GM21515 (cell line): Measurements from ENCODE around the gene UBXN2A.
"Not testable (repeated sequence)": the region's sequence is repeated elsewhere in the genome, so short reads cannot be mapped to it uniquely, and the experiment has no call there.

Experiments used
- ATAC-seq: cut with Tn5 transposase; IDR thresholded peaks from one replicate; pipeline ENCODE4 v1.9.1; 2021; ENCODE audit not compliant: unreplicated experiment

Gene UBXN2A

DNA sequence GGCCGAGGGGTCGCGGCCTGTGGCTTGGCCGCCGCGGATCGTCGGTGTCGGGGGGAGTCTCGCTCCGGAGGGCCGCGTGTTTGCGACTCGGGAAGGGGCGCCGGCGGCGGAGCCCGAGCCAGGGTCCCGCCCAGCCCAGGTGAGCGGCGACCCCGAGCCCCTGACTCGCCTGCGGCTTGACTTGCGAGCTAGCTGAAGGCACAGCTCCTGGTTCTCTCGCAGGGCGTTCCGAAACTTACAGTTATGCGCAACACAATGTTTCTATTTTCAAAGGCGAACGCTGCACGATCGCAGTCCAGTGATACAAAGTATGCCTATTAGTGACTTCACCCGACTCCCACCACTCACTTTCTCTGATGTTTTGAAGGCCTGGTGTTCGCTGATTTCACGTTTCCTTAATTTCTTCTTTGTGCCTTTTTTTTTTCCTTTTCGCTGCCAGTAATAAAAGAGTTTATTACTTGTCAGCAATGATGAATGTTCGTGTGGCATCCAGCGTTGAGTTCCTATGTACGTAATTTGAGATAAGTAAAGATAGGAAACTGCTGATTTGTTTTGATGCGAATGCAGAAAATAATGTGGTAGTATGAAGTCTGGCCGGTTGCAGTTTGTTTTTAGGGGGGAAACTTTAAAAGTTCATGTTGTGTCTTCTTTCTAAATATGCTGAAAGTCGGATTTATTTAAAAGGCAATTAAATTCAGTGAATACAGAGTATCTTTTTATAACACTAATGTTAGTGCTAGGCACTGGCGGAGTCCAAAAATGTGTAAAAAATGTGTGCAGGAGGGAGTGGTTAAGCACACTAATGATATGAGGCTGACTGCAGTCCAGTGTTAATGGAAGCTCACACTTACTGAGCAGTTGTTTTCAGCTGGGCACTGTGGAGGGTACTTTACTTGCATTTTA, 706 bp downstream of the UBXN2A start:
- ATAC-seq, result peak; percentile 57

DNA sequence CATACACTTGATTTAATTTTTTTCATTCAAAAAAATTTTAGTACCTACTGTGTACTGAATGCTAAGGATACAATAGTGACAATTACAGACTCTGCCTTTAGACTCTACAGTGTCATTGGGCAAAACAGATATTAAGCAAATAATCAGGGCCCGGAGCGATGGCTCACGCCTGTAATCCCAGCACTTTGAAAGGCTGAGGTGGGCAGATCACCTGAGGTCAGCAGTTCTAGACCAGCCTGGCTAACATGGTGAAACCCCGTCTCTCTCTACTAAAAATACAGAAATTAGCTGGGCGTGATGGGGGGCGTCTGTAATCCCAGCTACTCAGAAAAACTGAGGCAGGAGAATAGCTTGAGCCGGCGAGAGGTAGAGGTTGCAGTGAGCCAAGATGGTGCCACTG, 1.4 kb downstream of the UBXN2A start:
- no peak for ATAC-seq

DNA sequence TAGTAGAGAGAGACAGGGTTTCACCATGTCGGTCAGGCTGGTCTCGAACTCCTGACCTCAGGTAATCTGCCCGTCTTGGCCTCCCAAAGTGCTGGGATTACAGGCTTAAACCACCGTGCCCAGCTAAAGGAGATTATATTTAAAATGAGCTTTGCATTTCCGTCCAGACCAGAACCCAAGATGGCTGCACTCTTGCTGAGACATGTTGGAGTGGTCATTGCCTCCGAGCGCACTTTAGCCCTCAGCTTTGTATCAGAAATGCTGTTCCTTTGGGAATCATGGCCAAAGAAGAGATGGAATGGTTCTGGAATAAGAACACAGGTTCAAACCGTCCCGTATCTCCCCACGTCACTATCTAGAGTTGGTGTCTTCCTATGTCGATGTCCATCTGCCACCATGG, 3.4 kb downstream of the UBXN2A start:
- ATAC-seq, result no peak

DNA sequence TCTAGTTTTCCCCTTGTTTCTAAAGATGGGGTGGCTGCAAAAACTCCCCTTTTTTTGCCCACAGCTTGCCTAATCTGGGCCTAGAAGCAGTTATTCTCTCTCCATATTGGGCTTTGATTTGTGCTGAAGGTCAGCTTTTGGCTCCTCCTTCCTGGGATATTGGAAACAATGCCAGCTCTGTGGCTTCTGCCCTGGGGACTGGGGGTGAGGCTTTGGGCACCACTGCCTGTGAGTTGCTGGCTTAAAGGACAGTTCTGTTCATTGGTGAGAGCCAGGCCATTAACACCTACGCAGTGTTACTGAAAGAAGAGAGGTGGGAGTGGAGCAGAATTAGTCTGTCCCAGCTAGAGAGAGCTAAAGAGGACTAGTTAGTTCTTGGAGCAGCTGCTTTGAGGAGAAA, 4.3 kb downstream of the UBXN2A start:
- no peak for ATAC-seq

- ATAC-seq, result no peak
These were observed 4.7 kb downstream of the UBXN2A start for GRCh38 chr2:23944976-23945375.

DNA sequence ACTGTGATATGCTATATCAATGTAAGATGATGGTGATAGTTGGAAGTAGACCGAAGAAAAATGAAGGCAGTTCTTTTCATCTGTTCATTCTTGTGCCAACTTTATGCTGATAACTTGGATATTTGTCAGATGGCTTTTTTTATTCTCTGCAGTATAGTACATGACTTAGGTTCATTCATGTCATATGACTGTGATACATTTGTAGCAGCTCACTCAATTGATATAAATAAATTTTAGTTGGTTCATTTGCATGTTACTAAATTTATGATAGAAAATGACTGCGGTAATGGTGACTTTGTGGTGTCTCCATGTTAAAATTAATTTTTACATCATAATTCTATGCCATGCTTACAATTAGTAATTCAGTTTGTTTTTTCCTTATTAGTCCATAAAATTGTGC, 7.1 kb downstream of the UBXN2A start:
- no peak for ATAC-seq

DNA sequence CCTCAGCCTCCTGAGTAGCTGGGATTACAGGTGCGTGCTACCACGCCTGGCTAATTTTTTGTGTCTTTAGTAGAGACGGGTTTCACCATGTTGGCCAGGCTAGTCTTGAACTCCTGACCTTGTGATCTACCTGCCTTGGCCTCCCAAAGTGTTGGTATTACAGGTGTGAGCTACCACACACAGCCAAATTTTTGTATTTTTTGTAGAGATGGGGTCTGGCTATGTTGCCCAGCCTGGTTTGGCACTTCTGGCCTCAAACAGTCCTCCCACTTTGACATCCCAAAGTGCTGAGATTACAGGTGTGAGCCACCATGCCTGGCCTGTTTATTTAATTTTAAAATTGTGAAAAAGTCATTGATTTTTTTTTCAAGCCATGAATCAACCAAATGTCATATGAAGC, 12.3 kb downstream of the UBXN2A start:
- not testable (repeated sequence) for ATAC-seq

DNA sequence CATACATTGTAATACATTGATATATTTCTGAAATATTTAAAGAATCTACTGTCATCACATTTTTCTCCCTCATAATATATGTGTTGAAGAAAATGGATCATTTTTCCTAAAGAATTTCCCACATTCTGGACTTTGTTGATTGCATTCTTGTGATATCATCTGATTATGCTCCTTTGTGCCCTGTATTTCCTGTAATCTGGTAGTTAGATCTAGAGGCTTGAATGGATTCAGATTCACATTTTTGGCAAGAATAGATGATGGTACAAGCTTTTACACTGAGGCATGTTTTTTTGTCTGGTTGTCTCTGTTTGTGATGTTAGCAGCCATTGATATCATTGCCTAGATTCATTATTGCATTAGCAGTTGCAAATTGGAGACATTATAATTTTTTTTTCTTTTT, 13.4 kb downstream of the UBXN2A start:
- ATAC-seq, result no peak

DNA sequence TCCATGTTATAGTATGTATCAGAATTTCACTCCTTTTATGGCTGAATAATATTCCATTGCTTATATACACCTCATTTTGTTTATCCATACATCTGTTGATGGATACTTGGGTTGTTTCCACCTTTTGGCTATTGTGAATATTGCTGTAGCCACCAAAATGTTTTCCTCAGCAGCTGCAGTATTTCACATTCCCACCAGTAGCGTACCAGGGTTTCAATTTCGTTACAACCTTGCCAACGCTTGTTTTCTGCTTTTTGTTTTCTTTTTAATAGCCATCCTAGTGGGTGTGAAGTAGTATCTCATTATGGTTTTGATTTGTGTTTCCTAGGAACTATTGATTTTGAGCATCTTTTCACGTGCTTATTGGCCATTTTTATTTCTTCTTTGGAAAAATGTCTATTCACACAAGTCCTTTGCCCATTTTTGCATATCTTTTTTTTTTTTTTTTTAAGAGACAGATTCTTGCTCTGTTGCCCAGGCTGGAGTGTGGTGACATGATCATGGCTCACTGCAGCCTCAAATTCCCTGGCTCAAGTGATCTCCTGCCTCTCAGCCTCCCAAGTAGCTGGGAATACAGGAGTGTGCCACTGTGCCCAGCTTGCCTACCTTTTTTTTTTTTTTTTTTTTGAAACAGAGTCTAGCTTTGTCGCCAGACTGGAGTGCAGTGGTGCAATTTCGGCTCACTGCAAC, 14.2 kb downstream of the UBXN2A start:
- no peak for ATAC-seq

DNA sequence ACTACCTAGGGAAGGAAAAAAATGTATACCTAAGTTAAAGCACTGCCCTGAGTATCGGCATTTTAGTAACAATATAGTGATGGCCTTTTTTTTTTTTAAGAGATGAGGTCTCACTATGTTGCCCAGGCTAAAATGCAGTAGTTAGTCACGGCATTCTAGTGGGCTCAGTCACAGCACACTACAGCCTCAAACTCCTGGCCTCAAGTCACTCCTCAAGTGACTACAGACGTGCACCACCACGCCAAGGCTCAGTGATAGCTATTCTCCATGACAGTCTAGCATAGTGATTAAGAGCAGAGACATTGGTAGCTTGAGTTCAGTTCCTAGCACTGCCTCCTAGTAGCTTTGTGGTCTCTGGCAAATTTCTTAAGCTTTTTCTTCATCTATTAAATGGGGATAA, 27.6 kb downstream of the UBXN2A start:
- no peak for ATAC-seq

- ATAC-seq, result no peak
These were observed 36.6 kb downstream of the UBXN2A start for GRCh38 chr2:23976883-23977282.

- no peak for ATAC-seq
These were observed 48.1 kb downstream of the UBXN2A start for GRCh38 chr2:23988371-23988770.

DNA sequence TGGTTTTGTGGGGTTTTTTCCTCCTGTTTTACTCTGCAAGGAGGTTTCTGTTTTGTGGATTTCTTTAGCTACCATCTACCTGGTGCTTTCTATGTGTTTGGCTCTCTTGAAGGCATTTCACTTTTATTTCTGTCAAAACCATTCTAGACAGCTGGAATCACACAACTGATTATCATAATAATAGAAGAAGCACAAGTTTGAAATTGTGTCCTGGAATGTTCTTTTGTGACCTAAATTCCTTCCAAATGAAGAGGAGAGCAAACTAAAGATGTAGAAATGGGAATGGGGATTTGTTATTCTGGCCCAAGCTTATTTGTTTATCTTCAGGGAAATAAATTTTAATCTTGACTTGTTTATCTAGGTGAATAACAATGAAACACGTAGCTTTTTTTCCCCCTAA, 52.7 kb downstream of the UBXN2A start:
- no peak for ATAC-seq

DNA sequence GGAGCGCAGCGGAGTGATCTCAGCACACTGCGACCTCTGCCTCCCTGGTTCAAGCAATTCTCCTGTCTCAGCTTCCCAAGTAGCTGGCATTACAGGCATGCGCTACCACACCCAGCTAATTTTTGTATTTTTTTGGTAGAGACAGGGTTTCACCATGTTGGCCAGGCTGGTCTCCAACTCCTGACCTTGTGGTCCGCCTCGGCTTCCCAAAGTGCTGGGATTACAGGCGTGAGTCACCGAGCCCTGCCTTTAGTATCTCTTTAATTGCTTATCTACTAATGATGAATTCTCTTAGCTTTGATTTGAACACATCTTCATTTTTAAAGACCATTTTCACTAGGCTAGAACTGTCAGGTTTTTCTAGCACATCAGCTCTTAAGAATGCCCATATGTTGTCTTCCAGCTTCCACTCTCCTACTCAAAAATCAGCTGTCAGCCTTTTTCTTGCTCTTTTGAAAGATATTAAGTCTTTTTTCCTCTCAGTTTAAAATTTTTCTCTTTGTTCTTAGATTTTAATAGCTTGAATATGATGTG, 53.5 kb downstream of the UBXN2A start:
- no peak for ATAC-seq

DNA sequence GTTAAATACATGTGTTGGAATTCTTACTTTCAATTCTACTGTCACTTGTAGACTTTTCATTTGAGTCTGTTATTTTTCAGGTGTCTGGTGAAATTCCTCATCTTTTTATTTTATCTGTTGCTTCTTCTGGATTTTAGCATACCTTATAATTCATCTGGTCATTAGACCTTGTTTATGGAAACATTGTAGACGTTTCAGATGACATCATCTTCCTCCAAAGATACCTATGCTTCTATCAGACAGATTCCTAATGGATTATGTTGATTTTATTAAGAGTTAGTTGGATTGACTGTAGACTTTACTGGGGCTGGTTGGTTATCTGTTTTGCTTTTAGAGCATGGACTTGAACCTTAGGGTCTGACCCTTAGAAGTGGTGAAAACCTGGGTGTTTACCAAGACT, 54.3 kb downstream of the UBXN2A start:
- ATAC-seq, result no peak

- ATAC-seq, result no peak
These were observed 67.4 kb downstream of the UBXN2A start for GRCh38 chr2:24007693-24008092.

GRCh38 chr2:24008672-24009366, 68.6 kb downstream of the UBXN2A start:
- no peak for ATAC-seq

DNA sequence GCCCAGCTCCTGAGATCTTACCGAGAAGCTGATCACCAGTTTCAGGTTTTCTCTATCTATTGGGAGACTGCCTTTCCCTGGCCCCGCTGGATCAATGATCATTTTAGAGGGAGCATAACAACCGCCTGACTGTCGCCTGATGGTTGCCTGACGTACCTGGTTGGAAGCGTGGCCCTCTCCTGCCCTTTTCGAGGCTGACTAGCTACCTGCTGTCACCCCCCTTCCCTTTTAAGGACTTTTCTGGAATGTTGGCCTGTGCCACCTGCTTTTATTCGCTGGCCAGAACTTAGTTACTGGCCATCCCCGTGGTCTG, 69.1 kb downstream of the UBXN2A start:
- no peak for ATAC-seq

GRCh38 chr2:24009680-24010476, 69.6 kb downstream of the UBXN2A start, which contains the start of gene MFSD2B:
MFSD2B (plus strand) TSS chr2:24010085; CDS start chr2:24010097, 12 bp downstream.
- ATAC-seq, result no peak

DNA sequence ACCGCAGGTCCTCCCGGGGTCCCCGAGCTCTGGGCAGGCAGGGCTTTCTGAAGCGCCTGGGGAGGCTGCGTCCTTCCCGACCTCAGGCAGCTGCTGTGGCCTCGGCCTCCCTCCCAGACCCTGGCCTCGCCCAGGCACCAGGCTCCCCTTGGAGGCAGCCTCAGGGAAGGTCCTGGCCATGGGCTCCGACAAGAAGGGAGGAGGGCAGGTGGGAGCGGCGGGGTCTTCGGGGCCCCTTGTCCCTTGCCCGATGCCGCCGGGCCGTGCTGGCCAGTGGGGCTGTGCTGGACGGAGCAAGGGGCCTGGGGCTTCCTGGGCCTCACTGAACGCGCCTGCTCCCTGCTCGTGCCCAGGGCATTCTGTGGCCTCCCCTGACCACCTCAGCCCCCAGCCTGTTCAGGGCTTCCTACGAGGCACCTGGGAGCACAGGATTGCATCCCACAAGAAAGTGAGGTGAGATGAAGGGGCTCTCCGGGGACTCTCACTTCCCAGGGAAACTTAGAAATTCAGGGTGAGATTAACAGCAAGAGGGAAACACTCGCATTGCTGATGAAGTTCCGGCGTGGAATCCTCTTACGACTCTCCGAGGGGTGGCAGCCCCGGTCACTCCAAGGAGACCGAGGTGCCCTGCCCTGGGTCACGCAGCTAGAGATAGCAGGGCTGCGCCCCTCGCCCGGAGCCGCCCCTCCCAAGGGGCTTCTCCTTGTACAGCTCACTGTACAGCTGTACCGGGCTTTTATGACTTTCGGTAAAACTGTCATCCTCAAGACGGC, 70.4 kb downstream of the UBXN2A start:
- no peak for ATAC-seq
